IMR-90 (cell line): ENCODE results near the gene NFE2.

Source experiments
- ELK1 ChIP-seq: fragments of 150-350 bp; IDR thresholded peaks from 2 replicates; pipeline ENCODE4 v1.6.1; 2016; ENCODE audit warnings: low read depth, mild to moderate bottlenecking, low read length, moderate library complexity, borderline replicate concordance
- RFX5 ChIP-seq: IDR thresholded peaks from 2 replicates; pipeline ENCODE4 v1.8.0; 2012; ENCODE audit warnings: low read depth, mild to moderate bottlenecking, low read length, moderate library complexity
- TF ChIP-seq, protein P1 (sequence below): conservative IDR thresholded peaks from 2 replicates; pipeline ENCODE4 v1.5.1; 2012; ENCODE audit warnings: mild to moderate bottlenecking, low read depth, low read length, improper control_type of control experiment

DNA sequence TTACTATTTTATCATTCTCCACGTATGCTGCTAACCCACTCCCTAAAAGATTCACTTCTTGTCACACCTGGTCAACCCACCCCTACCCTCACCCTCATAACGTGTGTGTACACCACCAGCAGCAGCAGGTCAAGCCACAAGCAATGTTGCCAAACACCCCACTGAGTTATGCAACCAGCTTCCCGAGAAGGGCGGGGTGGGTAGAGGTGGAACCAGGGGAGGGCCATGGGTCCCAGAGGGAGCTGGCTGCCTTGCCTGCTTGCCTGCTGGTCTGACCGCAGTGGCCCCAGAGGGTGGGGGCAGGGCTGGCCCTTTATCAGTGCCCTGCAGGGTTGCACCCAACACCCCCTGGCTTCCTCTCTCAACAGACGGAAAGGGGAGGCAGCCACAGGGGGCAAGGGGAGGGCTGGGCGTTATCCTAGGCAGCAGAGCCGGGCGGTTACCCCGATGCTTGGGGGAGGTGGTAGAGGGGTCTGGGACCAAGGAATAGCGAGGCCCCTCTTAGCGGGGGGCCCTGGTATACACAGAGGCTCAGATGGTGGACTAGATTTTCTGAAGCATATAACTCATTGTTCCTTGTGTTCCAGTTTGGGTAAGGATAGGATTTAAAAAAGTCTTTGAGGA, 3.5 kb upstream of the NFE2 start:
- TF ChIP-seq, protein P1, sequence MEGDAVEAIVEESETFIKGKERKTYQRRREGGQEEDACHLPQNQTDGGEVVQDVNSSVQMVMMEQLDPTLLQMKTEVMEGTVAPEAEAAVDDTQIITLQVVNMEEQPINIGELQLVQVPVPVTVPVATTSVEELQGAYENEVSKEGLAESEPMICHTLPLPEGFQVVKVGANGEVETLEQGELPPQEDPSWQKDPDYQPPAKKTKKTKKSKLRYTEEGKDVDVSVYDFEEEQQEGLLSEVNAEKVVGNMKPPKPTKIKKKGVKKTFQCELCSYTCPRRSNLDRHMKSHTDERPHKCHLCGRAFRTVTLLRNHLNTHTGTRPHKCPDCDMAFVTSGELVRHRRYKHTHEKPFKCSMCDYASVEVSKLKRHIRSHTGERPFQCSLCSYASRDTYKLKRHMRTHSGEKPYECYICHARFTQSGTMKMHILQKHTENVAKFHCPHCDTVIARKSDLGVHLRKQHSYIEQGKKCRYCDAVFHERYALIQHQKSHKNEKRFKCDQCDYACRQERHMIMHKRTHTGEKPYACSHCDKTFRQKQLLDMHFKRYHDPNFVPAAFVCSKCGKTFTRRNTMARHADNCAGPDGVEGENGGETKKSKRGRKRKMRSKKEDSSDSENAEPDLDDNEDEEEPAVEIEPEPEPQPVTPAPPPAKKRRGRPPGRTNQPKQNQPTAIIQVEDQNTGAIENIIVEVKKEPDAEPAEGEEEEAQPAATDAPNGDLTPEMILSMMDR = no peak
- no peak for TF ChIP-seq RFX5
- TF ChIP-seq ELK1 = no peak
